BE2C (cell line): Measurements from ENCODE around the gene ASTN2.

Experiments
- DNase-seq: peaks from one replicate; pipeline ENCODE4 v3.0.0-alpha.2; 2020
- H3K27me3 ChIP-seq: fragments of 250-450 bp; sonication (Bioruptor Pico); 2 replicates; pipeline ENCODE4 v1.5.1; 2020; ENCODE audit warnings: mild to moderate bottlenecking
- H3K36me3 ChIP-seq: fragments of 250-450 bp; sonication (Bioruptor Pico); 2 replicates; pipeline ENCODE4 v1.5.1; 2020; ENCODE audit warnings: mild to moderate bottlenecking
- H3K4me1 ChIP-seq: fragments of 250-450 bp; sonication (Bioruptor Pico); 2 replicates; pipeline ENCODE4 v1.5.1; 2020
- H3K4me3 ChIP-seq: 2 replicates; pipeline ENCODE4 v1.5.1; 2011; ENCODE audit warnings: low read depth, low read length
- H3K9me3 ChIP-seq: fragments of 250-450 bp; sonication (Bioruptor Pico); 2 replicates; pipeline ENCODE4 v1.5.1; 2020
- TF ChIP-seq, protein P1 (sequence below): IDR thresholded peaks from 2 replicates; pipeline ENCODE4 v1.5.1; 2012; ENCODE audit warnings: mild to moderate bottlenecking, low read depth, low read length

Gene ASTN2

DNA sequence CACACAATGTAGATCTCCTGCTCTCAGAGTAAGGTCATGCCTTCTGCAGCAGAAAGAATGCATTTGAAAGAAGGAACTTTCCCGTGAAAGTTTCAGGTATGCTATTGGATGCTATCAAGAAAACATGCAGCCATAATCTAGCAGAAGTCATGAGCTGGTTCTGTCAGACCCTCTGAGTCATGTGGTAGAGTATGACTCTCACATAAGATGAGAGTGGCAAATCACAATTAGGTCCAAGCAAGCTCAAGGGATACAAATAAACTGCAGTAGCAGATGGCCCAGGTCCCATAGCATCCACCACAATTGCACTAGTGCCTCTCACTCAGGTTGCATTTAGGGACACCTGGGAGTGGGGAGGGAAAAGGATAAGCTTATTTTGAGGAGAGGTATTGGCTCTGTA lies 292.8 kb downstream of the ASTN2 start:
- Histone ChIP-seq H3K27me3 (no peaks in the 10 kb centered on the region), H3K36me3 (peaks cover 21% of the 10 kb centered on the region), H3K9me3 (no peaks in the 10 kb centered on the region), H3K4me1 (peaks cover 42% of the 10 kb centered on the region), H3K4me3 (no peak overlapping the region)
- TF ChIP-seq, protein P1, sequence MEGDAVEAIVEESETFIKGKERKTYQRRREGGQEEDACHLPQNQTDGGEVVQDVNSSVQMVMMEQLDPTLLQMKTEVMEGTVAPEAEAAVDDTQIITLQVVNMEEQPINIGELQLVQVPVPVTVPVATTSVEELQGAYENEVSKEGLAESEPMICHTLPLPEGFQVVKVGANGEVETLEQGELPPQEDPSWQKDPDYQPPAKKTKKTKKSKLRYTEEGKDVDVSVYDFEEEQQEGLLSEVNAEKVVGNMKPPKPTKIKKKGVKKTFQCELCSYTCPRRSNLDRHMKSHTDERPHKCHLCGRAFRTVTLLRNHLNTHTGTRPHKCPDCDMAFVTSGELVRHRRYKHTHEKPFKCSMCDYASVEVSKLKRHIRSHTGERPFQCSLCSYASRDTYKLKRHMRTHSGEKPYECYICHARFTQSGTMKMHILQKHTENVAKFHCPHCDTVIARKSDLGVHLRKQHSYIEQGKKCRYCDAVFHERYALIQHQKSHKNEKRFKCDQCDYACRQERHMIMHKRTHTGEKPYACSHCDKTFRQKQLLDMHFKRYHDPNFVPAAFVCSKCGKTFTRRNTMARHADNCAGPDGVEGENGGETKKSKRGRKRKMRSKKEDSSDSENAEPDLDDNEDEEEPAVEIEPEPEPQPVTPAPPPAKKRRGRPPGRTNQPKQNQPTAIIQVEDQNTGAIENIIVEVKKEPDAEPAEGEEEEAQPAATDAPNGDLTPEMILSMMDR = no peak
- no peak for DNase-seq

- H3K27me3 ChIP-seq = no peaks in the 10 kb centered on the region
- H3K9me3 ChIP-seq = no peaks in the 10 kb centered on the region
- no peak overlapping the region for H3K4me3 ChIP-seq
- DNase-seq = no peak
- peaks cover 37% of the 10 kb centered on the region for H3K4me1 ChIP-seq
- H3K36me3 ChIP-seq = peaks cover 21% of the 10 kb centered on the region
- TF ChIP-seq, protein P1 = no peak
Measured at GRCh38 chr9:117121316-117121715, 293.5 kb downstream of the ASTN2 start.

DNA sequence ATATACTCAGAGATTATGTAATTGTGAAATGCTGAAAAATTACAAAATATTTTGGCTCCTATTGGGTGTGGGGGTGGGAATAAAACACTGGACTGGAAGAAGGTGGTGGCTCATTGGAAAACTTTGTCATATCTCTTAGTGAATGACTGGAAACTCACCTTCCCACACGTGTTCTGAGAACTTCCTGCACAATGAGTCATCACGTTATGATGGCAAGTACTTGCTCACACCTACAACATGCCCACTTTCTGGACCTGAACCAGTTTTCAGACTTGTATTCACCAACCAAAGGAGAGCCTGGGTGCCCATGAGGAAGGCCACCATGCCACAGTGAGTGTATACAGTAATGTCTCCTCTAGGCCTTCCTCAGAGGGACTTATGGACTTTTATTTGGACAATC lies 294.8 kb downstream of the ASTN2 start:
- Histone ChIP-seq H3K36me3 (peaks cover 24% of the 10 kb centered on the region), H3K9me3 (no peaks in the 10 kb centered on the region), H3K4me3 (no peak overlapping the region), H3K27me3 (no peaks in the 10 kb centered on the region), H3K4me1 (peaks cover 26% of the 10 kb centered on the region)
- TF ChIP-seq, protein P1 = no peak
- DNase-seq = no peak

GRCh38 chr9:117116084-117116483 lies 298.8 kb downstream of the ASTN2 start:
- Histone ChIP-seq H3K4me3 (no peak overlapping the region), H3K4me1 (peaks cover 11% of the 10 kb centered on the region; the same call in 1 of the 2 replicates), H3K27me3 (no peaks in the 10 kb centered on the region), H3K36me3 (peaks cover 15% of the 10 kb centered on the region), H3K9me3 (no peaks in the 10 kb centered on the region)
- no peak for DNase-seq
- TF ChIP-seq, protein P1 = no peak

- TF ChIP-seq, protein P1 = peak; percentile 25
- Histone ChIP-seq H3K36me3 (peaks cover 8% of the 10 kb centered on the region; the same call in 1 of the 2 replicates), H3K4me1 (peaks cover 11% of the 10 kb centered on the region; the same call in 1 of the 2 replicates), H3K27me3 (no peaks in the 10 kb centered on the region), H3K4me3 (no peak overlapping the region), H3K9me3 (no peaks in the 10 kb centered on the region)
- DNase-seq = no peak
Measured at GRCh38 chr9:117114768-117115167, 300.1 kb downstream of the ASTN2 start.

DNA sequence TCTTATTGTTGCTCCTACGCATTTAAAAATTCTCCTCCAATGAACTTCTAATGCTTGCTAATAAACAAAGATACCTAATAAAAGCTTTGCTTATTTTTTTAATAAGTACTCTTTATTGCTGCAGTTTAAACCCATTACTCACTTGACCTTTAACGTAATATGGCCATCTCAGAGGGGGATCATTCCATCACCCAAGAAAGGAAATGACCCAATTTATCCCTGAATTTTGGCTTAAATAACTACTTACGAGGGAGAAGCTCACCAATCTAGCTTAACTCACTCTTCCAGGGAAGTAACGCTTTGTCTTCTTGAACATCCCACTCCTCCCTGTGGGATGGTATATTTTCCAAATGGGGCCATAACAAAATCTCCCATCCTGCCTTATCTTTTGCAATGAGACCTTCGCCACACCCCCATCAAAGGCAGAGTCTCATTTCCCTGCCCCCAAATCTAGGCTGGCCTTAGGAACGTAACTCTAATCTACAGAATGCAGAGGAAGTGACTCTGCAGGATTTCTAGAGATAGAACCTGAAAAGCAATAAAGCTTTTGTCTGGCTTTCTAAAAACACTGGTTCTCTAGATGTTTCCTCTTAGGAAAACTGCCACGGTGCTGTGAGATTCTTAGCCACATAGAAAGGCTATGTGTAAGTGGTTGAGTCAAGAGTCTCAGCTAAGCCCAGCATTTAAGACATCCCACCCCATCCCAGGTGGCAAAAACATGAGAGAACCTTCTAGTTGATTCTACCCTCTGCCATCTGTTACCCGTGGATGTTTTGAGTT lies 310.0 kb downstream of the ASTN2 start:
- no peaks in the 10 kb centered on the region for H3K27me3 ChIP-seq
- no peak overlapping the region for H3K4me3 ChIP-seq
- TF ChIP-seq, protein P1 = no peak
- no peaks in the 10 kb centered on the region for H3K9me3 ChIP-seq
- H3K4me1 ChIP-seq = peaks cover 27% of the 10 kb centered on the region
- peaks cover 3% of the 10 kb centered on the region for H3K36me3 ChIP-seq
- no peak for DNase-seq
